CD4-positive, alpha-beta T cell treated with Interleukin-1 beta for 1 hour (primary cell): ENCODE results near the gene PCDHB4.
"Not testable (repeated sequence)": the region's sequence is repeated elsewhere in the genome, so short reads cannot be mapped to it uniquely, and the experiment has no call there.

Experiments used
- DNase-seq, 2 donors: peaks; one replicate each; pipeline ENCODE4 v3.0.0-alpha.2; 2020 to 2022

PCDHB4 gene

DNA sequence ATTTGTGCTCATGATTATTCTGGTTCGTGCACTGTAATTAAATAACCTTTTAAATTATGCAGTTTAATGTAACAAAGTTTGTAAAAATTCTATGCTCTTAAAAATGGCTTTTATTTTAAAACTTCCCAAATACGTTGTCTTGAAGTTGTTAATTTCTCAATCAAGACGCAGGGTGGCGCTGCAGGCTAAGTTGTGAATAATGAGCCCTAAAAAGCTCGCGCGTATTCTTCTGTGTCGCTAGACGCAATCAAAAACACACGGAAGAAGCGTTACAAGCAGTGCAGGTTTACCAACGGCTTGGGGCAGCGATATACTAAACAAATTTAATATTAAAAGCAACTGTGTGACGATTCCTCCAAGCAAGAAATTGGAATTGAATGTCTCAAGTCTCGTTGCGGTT, at the start of gene PCDHB4:
Gene PCDHB4 (plus strand): TSS at position 256 of the 400 bp plus-strand sequence. CDS start 181 bp downstream, outside the sequence.
- no peak for DNase-seq

DNA sequence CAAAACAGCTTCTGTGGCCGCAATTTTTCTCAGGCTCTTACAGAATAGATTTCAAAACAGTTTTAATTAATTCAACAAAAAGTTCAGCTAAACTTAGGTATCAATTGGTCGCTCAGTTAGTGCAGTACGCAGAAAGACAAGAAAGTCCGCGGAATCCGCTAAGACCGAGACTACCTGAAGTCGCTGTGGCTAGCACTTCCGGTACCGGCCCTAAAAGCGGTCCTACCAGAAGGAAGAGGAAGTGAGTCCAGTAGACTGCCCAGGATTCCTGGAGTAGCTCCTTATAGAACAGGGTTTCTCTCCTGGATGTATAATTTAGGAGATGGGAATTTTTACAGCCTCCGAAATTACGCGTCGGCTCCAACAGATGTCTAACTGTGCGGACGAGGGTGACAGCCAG, 43.8 kb upstream of the PCDHB4 start:
- DNase-seq, result no peak

DNA sequence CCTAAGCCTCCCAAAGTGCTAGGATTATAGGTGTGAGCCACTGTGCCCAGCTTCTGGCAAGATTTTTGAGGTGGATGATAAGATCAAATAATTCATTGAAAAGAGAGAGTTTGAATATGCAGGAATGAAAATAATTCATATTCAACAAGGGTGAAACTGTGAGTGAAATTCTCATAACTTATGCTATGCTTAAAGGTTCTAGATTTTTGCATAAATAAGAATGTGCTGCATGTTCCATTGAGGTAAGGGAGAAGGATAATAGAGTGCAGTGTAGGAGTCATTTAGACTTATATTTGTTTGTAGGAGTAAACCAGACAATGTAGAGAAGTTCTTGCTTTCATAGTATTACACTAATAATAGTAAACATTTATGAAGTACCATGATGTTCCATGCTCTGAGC, 39.4 kb upstream of the PCDHB4 start:
- no peak for DNase-seq

DNA sequence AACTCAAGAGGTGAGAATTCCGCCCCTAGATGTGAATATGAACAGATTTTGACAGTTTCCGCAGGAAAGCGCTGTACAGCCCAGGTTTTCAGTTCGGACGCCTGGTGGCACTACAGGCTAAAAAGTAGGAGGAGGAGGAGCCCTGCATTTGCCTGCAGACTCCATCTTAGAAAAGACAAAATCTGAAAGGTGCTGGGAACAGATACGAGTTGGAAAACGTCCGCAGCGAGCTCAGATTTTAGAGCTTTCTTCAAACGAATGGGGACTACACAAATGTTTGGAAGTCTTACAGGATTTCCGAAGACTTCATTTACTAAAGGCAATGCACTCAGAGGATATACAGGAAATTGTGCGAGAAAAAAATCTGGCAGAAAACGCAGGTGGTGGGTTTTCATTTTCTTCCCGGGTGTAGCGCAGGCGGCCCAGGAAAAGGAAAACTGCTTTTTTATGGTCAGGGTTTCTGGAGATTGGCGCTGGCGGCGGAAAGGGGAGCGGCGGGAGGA, 37.1 kb upstream of the PCDHB4 start:
- peak; percentile 27 to 45 for DNase-seq

DNA sequence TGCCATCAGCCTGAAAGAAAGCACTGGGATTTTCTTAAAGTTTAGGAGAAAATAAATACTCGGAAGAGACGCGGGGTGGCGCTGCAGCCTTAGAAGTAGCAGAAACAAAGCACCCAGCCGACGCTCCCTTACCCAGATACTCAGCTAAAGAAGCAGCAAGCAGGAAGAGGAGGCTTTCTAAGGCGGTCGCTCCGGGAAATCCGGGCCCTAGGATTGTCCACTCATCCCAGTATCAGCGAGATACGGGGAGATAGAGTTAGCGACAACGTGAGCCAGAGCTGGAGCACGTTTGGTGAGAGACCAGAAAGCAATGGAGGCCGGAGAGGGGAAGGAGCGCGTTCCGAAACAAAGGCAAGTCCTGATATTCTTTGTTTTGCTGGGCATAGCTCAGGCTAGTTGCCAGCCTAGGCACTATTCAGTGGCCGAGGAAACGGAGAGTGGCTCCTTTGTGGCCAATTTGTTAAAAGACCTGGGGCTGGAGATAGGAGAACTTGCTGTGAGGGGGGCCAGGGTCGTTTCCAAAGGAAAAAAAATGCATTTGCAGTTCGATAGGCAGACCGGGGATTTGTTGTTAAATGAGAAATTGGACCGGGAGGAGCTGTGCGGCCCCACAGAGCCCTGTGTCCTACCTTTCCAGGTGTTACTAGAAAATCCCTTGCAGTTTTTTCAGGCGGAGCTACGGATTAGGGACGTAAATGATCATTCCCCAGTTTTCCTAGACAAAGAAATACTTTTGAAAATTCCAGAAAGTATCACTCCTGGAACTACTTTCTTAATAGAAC, 26.9 kb upstream of the PCDHB4 start, which contains the start of gene PCDHB2:
Gene PCDHB2 (plus strand): TSS at position 135 of the 782 bp plus-strand sequence. CDS start 176 bp downstream, at position 311.
- no peak for DNase-seq

DNA sequence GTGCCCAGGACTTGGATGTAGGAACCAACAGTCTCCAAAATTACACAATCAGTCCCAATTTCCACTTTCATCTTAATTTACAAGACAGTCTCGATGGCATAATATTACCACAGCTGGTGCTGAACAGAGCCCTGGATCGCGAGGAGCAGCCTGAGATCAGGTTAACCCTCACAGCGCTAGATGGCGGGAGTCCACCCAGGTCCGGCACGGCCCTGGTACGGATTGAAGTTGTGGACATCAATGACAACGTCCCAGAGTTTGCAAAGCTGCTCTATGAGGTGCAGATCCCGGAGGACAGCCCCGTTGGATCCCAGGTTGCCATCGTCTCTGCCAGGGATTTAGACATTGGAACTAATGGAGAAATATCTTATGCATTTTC, 26.4 kb upstream of the PCDHB4 start:
- DNase-seq, result no peak

DNA sequence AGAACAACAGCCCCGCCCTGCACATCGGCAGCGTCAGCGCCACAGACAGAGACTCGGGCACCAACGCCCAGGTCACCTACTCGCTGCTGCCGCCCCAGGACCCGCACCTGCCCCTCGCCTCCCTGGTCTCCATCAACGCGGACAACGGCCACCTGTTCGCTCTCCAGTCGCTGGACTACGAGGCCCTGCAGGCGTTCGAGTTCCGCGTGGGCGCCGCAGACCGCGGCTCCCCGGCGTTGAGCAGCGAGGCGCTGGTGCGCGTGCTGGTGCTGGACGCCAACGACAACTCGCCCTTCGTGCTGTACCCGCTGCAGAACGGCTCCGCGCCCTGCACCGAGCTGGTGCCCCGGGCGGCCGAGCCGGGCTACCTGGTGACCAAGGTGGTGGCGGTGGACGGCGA, 25.4 kb upstream of the PCDHB4 start:
- DNase-seq, result not testable (repeated sequence)

DNA sequence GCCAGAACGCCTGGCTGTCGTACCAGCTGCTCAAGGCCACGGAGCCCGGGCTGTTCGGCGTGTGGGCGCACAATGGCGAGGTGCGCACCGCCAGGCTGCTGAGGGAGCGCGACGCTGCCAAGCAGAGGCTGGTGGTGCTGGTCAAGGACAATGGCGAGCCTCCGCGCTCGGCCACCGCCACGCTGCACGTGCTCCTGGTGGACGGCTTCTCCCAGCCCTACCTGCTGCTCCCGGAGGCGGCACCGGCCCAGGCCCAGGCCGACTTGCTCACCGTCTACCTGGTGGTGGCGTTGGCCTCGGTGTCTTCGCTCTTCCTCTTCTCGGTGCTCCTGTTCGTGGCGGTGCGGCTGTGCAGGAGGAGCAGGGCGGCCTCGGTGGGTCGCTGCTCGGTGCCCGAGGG, 25.0 kb upstream of the PCDHB4 start:
- DNase-seq, result not testable (repeated sequence)

DNA sequence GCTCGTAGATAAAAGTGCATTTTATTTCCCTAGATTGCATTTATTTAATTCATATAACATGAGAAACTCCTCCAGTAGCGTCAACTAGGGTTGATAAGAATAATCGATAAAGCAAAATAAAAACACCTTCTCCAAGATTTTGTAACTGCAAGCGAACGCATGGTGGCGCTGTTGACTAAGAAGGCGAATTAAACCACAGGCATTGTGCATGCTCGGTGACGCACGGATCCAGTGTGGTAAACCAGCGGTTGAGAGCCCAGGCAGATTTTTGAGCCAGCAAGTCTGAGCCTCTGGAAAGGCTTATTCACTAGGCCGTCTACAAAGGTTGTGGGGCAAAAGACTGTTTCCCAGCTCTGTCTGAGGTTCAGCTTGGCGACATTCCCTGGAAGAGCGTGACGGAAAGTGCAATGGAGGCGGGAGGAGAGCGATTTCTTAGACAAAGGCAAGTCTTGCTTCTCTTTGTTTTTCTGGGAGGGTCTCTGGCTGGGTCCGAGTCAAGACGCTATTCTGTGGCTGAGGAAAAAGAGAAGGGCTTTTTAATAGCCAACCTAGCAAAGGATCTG, 21.3 kb upstream of the PCDHB4 start, which contains the start of gene PCDHB3:
Gene PCDHB3 (plus strand): TSS at position 231 of the 563 bp plus-strand sequence. CDS start 177 bp downstream, at position 408.
- DNase-seq, result no peak

DNA sequence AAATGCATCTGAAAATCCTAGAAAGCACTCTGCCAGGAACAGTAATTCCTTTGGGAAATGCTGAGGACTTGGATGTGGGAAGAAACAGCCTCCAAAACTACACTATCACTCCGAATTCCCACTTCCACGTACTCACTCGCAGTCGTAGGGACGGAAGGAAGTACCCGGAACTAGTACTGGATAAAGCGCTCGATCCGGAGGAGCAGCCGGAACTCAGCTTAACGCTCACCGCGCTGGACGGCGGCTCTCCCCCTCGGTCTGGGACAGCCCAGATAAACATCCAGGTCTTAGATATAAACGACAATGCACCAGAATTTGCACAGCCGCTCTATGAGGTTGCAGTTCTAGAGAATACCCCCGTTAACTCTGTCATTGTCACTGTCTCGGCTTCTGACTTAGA, 20.6 kb upstream of the PCDHB4 start:
- DNase-seq, result no peak

DNA sequence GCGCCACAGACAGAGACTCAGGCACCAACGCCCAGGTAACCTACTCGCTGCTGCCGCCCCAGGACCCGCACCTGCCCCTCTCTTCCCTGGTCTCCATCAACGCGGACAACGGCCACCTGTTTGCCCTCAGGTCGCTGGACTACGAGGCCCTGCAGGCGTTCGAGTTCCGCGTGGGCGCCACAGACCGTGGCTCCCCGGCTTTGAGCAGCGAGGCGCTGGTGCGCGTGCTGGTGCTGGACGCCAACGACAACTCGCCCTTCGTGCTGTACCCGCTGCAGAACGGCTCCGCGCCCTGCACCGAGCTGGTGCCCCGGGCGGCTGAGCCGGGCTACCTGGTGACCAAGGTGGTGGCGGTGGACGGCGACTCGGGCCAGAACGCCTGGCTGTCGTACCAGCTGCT, 19.5 kb upstream of the PCDHB4 start:
- not testable (repeated sequence) for DNase-seq

DNA sequence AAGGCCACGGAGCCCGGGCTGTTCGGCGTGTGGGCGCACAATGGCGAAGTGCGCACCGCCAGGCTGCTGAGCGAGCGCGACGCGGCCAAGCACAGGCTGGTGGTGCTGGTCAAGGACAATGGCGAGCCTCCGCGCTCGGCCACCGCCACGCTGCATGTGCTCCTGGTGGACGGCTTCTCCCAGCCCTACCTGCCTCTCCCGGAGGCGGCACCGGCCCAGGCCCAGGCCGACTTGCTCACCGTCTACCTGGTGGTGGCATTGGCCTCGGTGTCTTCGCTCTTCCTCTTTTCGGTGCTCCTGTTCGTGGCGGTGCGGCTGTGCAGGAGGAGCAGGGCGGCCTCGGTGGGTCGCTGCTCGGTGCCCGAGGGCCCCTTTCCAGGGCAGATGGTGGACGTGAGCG, 19.1 kb upstream of the PCDHB4 start:
- not testable (repeated sequence) for DNase-seq

DNA sequence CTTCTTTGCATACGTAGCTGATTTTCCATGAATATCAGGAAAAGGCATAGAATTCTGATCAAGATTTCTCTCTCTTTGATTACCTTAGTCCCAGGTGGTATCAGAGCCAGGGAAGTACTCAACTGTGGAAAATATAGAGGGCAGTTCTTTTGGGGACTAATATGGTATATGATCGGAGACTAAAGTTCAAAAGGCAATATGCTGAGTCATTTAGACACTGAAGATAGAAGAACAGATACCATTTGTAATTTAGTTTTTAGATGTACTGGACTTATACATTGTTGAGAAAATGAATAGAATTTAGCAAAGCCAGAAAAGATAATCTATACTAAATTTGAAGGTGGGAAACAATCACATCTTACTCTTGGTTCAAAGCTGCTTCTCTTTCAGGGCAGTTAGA, 16.3 kb upstream of the PCDHB4 start:
- DNase-seq, result no peak

DNA sequence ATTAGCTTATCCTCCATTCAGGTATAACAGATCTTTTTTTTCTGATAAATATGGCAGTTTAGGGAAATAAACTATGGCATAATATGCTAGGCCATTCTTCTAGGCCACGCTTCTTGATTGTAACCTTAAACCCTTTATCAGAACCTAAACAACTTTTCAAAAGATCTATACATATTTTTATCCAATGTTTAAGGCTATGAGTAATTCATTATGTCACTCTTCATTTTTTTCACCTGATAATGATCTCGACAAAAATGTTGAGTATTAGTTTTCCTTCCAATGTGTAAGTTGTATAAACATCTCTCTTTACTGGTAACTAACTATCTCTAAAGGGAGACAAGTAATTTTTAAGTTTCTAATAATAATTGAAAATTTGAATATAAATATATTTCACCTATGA, 2.4 kb upstream of the PCDHB4 start:
- DNase-seq, result no peak

DNA sequence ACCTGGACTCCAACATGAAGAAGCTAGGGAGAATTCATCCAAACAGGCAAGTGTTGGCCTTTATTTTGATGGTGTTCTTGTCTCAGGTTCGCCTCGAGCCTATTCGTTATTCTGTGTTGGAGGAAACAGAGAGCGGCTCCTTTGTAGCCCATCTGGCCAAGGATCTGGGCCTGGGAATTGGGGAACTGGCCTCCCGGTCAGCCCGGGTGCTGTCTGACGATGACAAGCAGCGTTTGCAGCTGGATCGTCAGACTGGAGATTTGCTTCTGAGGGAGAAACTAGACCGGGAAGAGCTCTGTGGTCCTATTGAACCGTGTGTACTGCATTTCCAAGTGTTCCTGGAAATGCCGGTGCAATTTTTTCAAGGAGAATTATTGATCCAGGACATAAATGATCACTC, 367 bp downstream of the PCDHB4 start:
- DNase-seq, result no peak

DNA sequence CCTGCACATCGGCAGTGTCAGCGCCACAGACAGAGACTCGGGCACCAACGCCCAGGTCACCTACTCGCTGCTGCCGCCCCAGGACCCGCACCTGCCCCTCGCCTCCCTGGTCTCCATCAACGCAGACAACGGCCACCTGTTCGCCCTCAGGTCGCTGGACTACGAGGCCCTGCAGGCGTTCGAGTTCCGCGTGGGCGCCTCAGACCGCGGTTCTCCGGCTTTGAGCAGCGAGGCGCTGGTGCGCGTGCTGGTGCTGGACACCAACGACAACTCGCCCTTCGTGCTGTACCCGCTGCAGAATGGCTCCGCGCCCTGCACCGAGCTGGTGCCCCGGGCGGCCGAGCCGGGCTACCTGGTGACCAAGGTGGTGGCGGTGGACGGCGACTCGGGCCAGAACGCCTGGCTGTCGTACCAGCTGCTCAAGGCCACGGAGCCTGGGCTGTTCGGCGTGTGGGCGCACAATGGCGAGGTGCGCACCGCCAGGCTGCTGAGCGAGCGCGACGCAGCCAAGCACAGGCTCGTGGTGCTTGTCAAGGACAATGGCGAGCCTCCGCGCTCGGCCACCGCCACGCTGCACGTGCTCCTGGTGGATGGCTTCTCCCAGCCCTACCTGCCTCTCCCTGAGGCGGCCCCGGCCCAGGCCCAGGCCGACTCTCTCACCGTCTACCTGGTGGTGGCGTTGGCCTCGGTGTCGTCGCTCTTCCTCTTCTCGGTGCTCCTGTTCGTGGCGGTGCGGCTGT, 1.9 kb downstream of the PCDHB4 start:
- DNase-seq, result not testable (repeated sequence)

DNA sequence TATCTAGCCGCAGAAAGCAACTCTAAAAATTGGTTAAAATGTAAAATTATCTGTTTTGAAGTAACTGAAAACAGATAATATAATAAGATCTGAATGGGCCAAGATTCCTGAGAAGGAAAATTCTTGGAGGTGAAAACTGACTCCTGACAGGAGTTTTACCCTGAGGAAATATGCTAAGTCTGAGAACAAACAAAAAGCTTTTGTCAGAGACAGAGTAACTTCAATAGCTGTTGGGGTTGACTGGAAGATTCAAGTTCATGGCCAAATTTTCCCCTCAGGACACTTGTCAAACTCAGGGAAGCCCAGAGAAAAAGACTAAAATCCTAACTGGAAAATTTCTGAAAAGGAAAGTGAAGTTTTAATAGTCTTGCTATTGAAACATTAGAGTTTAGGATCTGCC, 5.7 kb downstream of the PCDHB4 start:
- DNase-seq, result no peak

DNA sequence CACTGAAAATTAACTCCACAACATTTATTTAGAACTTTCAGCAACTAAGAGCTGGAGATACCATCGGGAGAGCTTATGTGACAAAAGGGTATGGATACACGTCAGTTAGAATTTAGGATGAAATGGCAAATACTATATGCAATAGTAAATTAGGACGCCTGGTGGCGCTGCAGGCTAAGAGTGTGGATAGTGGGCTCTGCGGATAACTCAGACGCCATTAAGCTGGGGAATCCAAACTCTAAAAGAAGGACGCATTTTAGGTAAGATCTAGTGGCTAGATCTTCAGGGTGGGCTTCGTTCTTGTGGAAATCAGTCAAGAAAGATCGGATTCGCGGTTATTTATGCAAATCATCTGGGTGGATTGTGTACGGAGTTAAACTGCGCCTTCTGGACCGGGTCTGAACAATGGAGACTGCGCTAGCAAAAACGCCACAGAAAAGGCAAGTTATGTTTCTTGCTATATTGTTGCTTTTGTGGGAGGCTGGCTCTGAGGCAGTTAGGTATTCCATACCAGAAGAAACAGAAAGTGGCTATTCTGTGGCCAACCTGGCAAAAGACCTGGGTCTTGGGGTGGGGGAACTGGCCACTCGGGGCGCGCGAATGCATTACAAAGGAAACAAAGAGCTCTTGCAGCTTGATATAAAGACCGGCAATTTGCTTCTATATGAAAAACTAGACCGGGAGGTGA, 13.6 kb downstream of the PCDHB4 start, which contains the start of gene PCDHB5:
Gene PCDHB5 (plus strand): TSS at position 177 of the 688 bp plus-strand sequence. CDS start 229 bp downstream, at position 406.
- peak in 1 of 2 donors; percentile 2 for DNase-seq

DNA sequence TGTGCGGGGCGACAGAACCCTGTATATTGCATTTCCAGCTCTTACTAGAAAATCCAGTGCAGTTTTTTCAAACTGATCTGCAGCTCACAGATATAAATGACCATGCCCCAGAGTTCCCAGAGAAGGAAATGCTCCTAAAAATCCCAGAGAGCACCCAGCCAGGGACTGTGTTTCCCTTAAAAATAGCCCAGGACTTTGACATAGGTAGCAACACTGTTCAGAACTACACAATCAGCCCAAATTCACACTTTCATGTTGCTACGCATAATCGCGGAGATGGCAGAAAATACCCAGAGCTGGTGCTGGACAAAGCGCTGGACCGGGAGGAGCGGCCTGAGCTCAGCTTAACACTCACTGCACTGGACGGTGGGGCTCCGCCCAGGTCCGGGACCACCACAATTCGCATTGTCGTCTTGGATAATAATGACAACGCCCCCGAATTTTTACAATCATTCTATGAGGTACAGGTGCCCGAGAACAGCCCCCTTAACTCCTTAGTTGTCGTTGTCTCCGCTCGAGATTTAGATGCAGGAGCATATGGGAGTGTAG, 14.2 kb downstream of the PCDHB4 start:
- DNase-seq, result no peak

DNA sequence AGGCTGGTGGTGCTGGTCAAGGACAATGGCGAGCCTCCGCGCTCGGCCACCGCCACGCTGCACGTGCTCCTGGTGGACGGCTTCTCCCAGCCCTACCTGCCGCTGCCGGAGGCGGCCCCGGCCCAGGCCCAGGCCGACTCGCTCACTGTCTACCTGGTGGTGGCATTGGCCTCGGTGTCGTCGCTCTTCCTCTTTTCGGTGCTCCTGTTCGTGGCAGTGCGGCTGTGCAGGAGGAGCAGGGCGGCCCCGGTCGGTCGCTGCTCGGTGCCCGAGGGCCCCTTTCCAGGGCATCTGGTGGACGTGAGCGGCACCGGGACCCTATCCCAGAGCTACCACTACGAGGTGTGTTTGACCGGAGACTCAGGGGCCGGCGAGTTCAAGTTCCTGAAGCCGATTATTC, 15.7 kb downstream of the PCDHB4 start:
- not testable (repeated sequence) for DNase-seq

DNA sequence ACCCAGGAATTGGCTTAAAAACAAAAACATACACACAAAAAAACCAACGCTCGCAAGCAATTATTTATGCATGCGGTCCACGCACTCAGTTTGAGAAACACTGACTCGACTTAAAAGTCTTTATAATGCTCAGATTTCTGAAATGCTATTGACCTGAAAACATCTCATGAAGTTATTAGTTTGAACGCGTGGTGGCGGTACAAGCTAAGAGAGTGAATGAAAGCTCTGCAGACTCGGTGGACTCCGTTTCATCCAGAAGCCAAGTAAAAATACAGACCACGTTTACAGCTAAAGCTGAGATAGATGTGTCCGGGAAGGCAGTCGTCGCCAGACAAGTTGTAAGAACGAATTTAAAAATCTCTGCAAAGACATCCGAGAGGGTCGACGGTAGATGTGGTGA, 28.2 kb downstream of the PCDHB4 start, which contains the start of gene PCDHB6:
Gene PCDHB6 (plus strand): TSS at position 246 of the 400 bp plus-strand sequence. CDS start 201 bp downstream, outside the sequence.
- DNase-seq, result no peak
